Upper lobe of right lung (tissue), 1 donor: ENCODE data around the gene HCCS. TPM values are rescaled to one million over a fixed set of nuclear protein-coding genes. Genes with fewer than 3 reads are reported as not detected.

Experiments
- ATAC-seq: fragments of 200-7000 bp; cut with Tn5 transposase; one replicate; pipeline ENCODE4 v1.9.1; 2020; ENCODE audit warnings: mild to moderate bottlenecking, moderate library complexity
- DNase-seq: peaks from one replicate; pipeline ENCODE4 v3.0.0-alpha.2; 2020
- H3K27ac ChIP-seq: fragments of 200-600 bp; one replicate; pipeline ENCODE4 v1.8.0; 2022
- H3K27me3 ChIP-seq: fragments of 200-600 bp; one replicate; pipeline ENCODE4 v1.8.0; 2022; ENCODE audit warnings: mild to moderate bottlenecking
- H3K36me3 ChIP-seq: fragments of 200-600 bp; one replicate; pipeline ENCODE4 v1.8.0; 2022
- H3K4me1 ChIP-seq: fragments of 200-600 bp; one replicate; pipeline ENCODE4 v1.8.0; 2022
- H3K4me3 ChIP-seq: fragments of 200-600 bp; one replicate; pipeline ENCODE4 v1.8.0; 2022; ENCODE audit warnings: mild to moderate bottlenecking
- H3K9me3 ChIP-seq: fragments of 200-600 bp; one replicate; pipeline ENCODE4 v1.8.0; 2022
- CTCF ChIP-seq: fragments of 200-600 bp; IDR thresholded peaks from one replicate; pipeline ENCODE4 v1.8.0; 2022; ENCODE audit warnings: antibody characterized with exemption
- intact Hi-C: fragments of 100-400 bp; cut with DNase I; formaldehyde crosslinking; loops from one replicate; pipeline ENCODE4 v1.11.0; 2022
- long read RNA-seq: library from polyadenylated mRNA; unstranded; transcript quantifications from one replicate; pipeline ENCODE4 v2.0.0, GENCODE V29; 2021
- total RNA-seq: library from RNA; stranded (reverse); fragmentation: NEBNext Ultra II Directional; extraction: Animal tissue kit (Norgen Biotek cat#: 25700); gene quantifications from one replicate; pipeline ENCODE4 v1.2.1, GENCODE V29; 2021
- donor health status: DM: no; HTN: yes; CAD: no; lungs with severe emphysema.

Gene HCCS
- 19.4 TPM for total RNA-seq
- long read RNA-seq, transcript HCCS-202 (7 exons, 1,072 nt), result major isoform, 22 of 26 reads
- long read RNA-seq, partial matches to known transcripts, result 2 of 26 reads
- long read RNA-seq, other reads (novel, unspliced or antisense), result 0 of 26 reads

GRCh38 chrX:11111037-11111851 lies at the start of gene HCCS:
HCCS (plus strand) TSS chrX:11111332; CDS start chrX:11112061, 729 bp downstream.
- peak; percentile 98 for ATAC-seq
- DNase-seq, result peak; percentile 90
- H3K4me3 ChIP-seq, result peak within 1 kb of the TSS; percentile 68
- peaks cover 5% of the 10 kb centered on the region for H3K4me1 ChIP-seq
- intact Hi-C loops, result no loop called here
- H3K27me3 ChIP-seq, result no peaks in the 10 kb centered on the region
- peak within 1 kb of the TSS; percentile 81 for H3K27ac ChIP-seq
- peaks cover 16% of the 10 kb centered on the region for H3K36me3 ChIP-seq
- TF ChIP-seq CTCF, result no peak
- H3K9me3 ChIP-seq, result no peaks in the 10 kb centered on the region

GRCh38 chrX:11064276-11064675 lies 46.9 kb upstream of the HCCS start:
- DNase-seq (no peak), ATAC-seq (no peak)
- intact Hi-C loops, result no loop called here
- Histone ChIP-seq H3K27me3 (no peaks in the 10 kb centered on the region), H3K4me3 (no peak overlapping the region), H3K9me3 (no peaks in the 10 kb centered on the region), H3K36me3 (no peaks in the 10 kb centered on the region), H3K4me1 (no peaks in the 10 kb centered on the region), H3K27ac (no peak overlapping the region)
- TF ChIP-seq CTCF, result no peak

- no peak for TF ChIP-seq CTCF
- no peaks in the 10 kb centered on the region for H3K4me1 ChIP-seq
- H3K9me3 ChIP-seq, result no peaks in the 10 kb centered on the region
- ATAC-seq (no peak), DNase-seq (no peak)
- H3K27ac ChIP-seq, result no peak overlapping the region
- no peak overlapping the region for H3K4me3 ChIP-seq
- H3K36me3 ChIP-seq, result no peaks in the 10 kb centered on the region
- no peaks in the 10 kb centered on the region for H3K27me3 ChIP-seq
- intact Hi-C loops, result no loop called here
These were observed 46.1 kb upstream of the HCCS start for GRCh38 chrX:11064851-11065600.

GRCh38 chrX:11066812-11067211 lies 44.3 kb upstream of the HCCS start:
- Histone ChIP-seq H3K4me1 (no peaks in the 10 kb centered on the region), H3K27me3 (no peaks in the 10 kb centered on the region), H3K36me3 (no peaks in the 10 kb centered on the region), H3K9me3 (no peaks in the 10 kb centered on the region), H3K4me3 (no peak overlapping the region), H3K27ac (no peak overlapping the region)
- no peak for TF ChIP-seq CTCF
- intact Hi-C loops, result no loop called here
- ATAC-seq (no peak), DNase-seq (no peak)

GRCh38 chrX:11073381-11073780 lies 37.8 kb upstream of the HCCS start:
- Histone ChIP-seq H3K36me3 (no peaks in the 10 kb centered on the region), H3K27ac (no peak overlapping the region), H3K27me3 (no peaks in the 10 kb centered on the region), H3K9me3 (no peaks in the 10 kb centered on the region), H3K4me3 (no peak overlapping the region), H3K4me1 (no peaks in the 10 kb centered on the region)
- DNase-seq, result no peak
- no peak for ATAC-seq
- intact Hi-C loops, result no loop called here
- TF ChIP-seq CTCF, result no peak
